HG02588 (cell line): Measurements from ENCODE around the gene ACTG1.

Experiments used
- ATAC-seq: cut with Tn5 transposase; IDR thresholded peaks from one replicate; pipeline ENCODE4 v1.9.1; 2021; ENCODE audit warnings: mild to moderate bottlenecking, moderate library complexity; ENCODE audit not compliant: unreplicated experiment

Gene ACTG1

DNA sequence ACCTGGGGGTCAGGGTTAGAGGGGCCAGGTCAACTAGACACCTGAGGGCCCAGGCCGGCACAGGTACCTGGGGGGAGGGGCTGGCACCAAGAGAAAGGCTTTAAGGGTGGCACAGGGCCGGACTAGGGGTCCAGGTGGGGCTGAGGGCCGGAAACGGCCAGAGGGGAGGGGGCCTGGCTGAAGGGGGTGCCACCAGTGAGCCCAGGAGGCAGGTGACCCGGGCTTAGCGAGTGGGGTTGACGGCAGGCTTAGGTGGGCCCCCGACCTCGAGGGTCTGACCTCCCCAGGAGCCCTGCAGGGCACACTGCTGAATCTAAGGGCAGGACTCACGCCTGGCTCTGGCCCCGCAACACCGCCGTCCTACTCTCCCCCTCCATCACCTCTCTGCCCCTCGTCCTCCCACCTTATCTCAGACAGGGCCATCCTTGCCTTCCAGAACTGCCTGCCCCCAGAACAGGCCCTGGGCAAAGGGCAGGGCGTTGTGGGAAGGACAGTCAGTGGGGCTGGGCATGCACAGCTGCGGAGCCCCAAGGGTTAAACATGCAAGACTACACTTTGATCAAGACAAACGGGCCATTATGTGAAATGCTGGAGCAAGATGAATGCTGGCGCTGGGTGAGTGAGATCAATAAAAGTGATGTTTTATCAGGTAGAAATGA lies 44.4 kb downstream of the ACTG1 start:
- no peak for ATAC-seq

DNA sequence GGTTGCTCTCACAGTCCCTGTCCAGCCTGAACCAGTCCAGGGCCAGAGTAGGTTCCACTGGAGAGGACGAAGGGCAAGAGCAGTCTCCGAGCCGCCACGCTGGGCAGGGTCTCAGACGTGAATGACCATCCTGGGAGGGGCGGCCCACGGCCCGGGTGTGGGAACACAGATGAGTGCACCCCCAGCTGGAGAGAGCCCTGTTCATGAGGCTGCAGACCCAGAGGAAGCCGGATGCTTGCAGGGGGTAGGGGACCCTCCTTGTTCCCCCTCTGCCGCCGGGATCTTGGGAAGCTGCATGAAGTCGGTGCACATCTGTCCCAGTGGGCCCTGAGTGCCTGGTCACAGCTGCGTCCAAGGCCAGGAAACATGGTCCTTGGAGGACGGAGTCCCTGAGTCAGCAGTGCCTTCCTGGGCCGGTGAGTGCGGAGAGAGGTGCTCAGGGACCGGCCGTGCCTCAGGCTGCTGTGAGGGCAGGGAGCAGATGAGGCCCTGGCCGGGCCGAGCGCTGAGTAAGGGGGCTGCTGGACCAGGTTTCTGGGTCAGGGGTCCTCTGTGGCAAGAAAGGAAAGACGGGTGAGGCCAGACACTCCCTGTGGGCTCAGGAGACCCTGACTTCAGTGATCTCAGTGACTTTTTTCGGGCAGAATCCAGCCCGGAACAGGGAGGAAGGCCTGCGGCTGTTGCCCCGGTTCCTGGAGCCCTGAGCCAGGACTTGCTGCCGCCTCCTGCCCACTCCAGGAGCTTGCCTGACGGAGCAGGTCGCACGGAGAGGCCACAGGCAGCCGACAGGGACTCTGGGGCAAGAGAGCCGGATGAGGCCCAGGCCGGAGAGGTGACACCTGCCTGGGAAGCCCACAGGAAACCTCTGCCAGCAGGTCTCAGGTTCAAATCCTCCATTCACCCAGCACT lies 45.8 kb downstream of the ACTG1 start:
- ATAC-seq, result no peak

DNA sequence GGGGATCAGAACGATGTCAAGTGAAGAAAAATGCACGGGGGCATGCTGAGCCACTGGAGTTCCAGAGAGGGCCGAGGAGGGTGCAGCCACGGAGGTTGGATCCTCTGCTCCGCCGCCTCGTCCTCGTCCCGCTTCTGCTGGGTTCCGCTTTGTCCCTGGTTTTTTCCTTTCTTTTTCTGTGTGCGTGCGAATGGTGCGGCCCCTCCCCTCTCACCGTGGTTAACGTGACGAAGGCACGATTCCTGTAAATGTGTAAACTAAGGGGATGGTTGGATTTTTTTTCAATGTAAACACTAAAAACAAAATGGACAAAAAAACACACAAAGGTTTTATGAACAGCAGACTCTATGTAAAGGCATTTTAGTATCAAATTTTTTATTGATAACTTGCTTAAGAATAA lies 46.7 kb downstream of the ACTG1 start:
- ATAC-seq, result no peak

DNA sequence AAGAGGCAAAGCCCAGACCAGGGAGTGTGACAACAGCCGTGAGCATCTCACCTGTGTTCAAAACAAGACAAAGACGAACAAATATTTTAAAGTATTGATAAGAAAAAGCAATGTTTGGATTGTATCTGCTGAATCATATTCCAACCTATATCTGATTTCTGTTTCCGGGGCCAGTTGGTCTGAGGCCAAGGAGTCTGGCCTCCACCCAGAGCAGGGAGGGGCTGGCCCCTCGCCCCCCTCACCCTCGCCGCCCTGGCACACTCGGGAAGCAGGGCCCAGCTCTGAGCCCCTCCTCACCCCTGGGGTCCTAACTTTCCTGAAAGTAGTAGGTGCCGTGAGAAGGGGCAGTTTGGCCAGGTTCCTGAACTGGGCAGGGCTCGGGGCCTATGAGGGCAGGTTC lies 48.0 kb downstream of the ACTG1 start:
- ATAC-seq, result no peak

DNA sequence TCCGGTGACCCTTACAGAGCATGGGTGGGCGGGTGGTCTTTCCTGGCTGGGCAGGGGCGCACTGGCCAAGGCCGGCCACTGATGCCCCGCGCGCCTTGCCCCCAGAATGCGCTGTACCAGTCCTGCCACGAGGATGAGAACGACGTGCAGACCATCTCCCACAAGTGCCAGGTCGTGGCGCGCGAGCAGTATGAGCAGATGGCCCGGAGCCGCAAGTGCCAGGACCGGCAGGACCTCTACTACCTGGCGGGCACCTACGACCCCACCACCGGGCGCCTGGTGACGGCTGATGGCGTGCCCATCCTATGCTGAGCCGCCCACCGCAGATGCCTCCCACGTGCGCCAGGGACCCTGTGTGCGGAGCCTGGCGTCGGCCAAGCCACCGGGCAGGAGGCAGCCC lies 49.1 kb downstream of the ACTG1 start:
- no peak for ATAC-seq

DNA sequence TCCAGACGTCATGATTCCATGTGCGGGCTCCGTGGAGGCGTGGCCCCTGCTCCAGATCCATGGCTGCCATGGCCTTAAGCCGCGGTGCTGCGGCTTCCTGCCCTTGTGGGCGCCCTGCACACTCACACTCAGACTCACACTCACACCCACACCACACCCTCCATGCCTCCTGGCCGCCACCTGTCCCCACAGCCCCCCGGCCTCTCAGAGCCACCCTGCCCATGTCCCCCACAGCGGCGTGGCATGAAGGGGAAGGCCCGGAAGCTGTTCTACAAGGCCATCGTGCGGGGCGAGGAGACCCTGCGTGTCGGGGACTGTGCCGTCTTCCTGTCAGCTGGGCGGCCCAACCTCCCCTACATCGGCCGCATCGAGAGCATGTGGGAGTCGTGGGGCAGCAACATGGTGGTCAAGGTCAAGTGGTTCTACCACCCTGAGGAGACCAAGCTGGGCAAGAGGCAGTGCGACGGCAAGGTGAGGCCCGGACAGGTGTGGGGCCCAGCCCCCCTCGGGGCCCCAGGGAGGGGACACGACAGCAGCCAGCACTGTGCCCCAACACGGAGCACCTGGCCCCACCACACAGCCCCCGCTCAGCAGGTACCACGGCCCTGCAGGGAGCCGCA lies 50.0 kb downstream of the ACTG1 start:
- no peak for ATAC-seq

DNA sequence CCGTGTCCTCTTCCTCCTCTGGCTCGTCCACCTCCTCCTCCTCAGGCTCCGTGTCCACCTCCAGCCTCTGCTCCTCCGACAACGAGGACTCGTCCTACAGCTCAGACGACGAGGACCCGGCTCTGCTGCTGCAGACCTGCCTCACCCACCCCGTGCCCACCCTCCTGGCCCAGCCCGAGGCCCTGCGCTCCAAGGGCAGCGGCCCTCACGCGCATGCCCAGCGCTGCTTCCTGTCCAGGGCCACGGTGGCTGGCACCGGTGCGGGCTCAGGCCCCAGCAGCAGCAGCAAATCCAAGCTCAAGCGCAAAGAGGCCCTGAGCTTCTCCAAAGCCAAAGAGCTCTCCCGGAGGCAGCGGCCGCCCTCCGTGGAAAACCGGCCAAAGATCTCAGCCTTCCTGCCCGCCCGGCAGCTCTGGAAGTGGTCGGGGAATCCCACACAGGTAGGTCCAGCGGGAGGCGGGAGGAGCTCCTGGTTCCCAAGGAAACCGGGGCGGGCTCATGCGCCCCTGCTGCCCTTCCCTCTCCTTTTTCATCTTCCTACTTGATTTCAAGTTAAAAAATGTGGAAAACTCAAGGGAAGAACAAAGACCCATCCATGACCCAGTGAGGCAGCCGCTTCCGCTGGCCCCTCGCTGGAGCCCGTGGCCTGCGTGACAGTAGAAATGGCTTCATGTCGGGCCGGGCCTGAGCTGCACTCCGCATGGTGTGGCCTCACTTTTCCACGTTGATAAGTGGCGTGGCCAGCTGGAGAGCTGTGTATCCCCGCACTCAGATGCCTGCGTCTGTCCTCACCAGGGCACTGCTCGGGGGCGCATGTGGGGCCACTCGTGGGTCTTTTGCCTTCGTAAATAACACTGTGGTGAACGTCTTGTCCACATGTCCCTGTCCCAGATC lies 50.7 kb downstream of the ACTG1 start:
- no peak for ATAC-seq

DNA sequence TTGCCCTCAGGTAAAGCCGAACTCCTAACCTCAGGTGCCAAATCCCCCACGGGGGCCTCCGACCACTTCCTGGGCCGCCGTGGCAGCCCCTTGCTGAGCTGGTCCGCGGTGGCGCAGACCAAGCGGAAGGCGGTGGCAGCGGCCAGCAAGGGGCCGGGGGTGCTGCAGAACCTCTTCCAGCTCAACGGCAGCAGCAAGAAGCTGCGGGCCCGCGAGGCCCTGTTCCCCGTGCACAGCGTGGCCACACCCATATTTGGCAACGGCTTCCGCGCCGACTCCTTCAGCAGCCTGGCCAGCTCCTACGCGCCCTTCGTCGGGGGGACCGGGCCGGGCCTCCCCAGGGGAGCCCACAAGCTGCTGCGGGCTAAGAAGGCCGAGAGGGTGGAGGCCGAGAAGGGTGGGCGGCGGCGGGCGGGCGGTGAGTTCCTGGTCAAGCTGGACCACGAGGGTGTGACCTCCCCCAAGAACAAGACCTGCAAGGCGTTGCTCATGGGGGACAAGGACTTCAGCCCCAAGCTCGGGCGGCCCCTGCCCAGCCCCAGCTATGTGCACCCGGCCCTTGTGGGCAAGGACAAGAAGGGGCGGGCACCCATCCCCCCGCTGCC lies 51.6 kb downstream of the ACTG1 start:
- ATAC-seq, result no peak
